Testis (tissue), 3 donors: ENCODE data around the gene KLHL29. TPM values are rescaled to one million over a fixed set of nuclear protein-coding genes. Genes with fewer than 3 reads are reported as not detected.

ENCODE experiments used
- DNase-seq: peaks from one replicate; pipeline ENCODE4 v3.0.0-alpha.2; 2019
- H3K27ac ChIP-seq, 2 donors: fragments of 200-600 bp; sonication (generic); one replicate each; pipeline ENCODE4 v1.5.1; 2019
- H3K27me3 ChIP-seq: fragments of 200-600 bp; sonication (generic); one replicate; pipeline ENCODE4 v1.5.1; 2019
- H3K36me3 ChIP-seq: fragments of 200-600 bp; sonication (generic); one replicate; pipeline ENCODE4 v1.5.1; 2017; ENCODE audit warnings: low read depth; ENCODE audit errors: missing control alignments
- H3K4me1 ChIP-seq: fragments of 200-600 bp; sonication (generic); one replicate; pipeline ENCODE4 v1.5.1; 2019
- H3K4me3 ChIP-seq, 2 donors: fragments of 200-600 bp; sonication (generic); one replicate each; pipeline ENCODE4 v1.5.1; 2017 to 2019
- H3K9me3 ChIP-seq: fragments of 200-600 bp; sonication (generic); one replicate; pipeline ENCODE4 v1.5.1; 2017
- POLR2A ChIP-seq: fragments of 450-650 bp; IDR thresholded peaks from one replicate; pipeline ENCODE4 v1.6.1; 2017; ENCODE audit warnings: antibody characterized with exemption, mild to moderate bottlenecking, moderate library complexity
- WGBS, 2 donors: methylation state at CpG; one replicate each; pipeline ENCODE4 v1.1.5; 2018; 5-methylcytosine and 5-hydroxymethylcytosine counted together
- intact Hi-C: fragments of 100-400 bp; cut with DNase I; formaldehyde crosslinking; loops from one replicate; pipeline ENCODE4 v1.15.1; 2023; ENCODE audit warnings: low total_unique reads
- polyA plus RNA-seq: library from polyadenylated mRNA; stranded (reverse); fragments of 350-450 nt; fragmentation: Illumina TruSeq; extraction: RNeasy Lipid Tissue Mini Kit (QIAGEN cat#74804); gene quantifications from one replicate; pipeline ENCODE4 v1.2.3, GENCODE V29; 2014; ENCODE audit warnings: low read depth, low replicate concordance; ENCODE audit not compliant: insufficient read depth
- total RNA-seq, 2 donors: library from RNA; depleted of rRNA; stranded (reverse); fragments of >200 nt; gene quantifications; one replicate each; pipeline ENCODE4 v1.2.3, GENCODE V29; 2016
- TF ChIP-seq, protein P1 (sequence below), 3 experiments: fragments of 450-650 bp in 2 of 3; fragments of 200-600 bp in 1 of 3; sonication (generic) in 1 of 3; IDR thresholded peaks; one replicate each; pipeline ENCODE4 v1.5.1; 2016 to 2019; ENCODE audit warnings: antibody characterized with exemption in 3 of 3, mild to moderate bottlenecking in 2 of 3, moderate library complexity in 1 of 3

The KLHL29 gene
- total and polyA plus RNA-seq, 3 donors from 2014 or later, result 3.3 to 10.9 (median 7.9) TPM

- H3K4me3 ChIP-seq, result no peak overlapping the region
- no peaks in the 10 kb centered on the region for H3K27me3 ChIP-seq
- intact Hi-C loops, result no loop called here
- no peak overlapping the region for H3K27ac ChIP-seq
- TF ChIP-seq, protein P1, sequence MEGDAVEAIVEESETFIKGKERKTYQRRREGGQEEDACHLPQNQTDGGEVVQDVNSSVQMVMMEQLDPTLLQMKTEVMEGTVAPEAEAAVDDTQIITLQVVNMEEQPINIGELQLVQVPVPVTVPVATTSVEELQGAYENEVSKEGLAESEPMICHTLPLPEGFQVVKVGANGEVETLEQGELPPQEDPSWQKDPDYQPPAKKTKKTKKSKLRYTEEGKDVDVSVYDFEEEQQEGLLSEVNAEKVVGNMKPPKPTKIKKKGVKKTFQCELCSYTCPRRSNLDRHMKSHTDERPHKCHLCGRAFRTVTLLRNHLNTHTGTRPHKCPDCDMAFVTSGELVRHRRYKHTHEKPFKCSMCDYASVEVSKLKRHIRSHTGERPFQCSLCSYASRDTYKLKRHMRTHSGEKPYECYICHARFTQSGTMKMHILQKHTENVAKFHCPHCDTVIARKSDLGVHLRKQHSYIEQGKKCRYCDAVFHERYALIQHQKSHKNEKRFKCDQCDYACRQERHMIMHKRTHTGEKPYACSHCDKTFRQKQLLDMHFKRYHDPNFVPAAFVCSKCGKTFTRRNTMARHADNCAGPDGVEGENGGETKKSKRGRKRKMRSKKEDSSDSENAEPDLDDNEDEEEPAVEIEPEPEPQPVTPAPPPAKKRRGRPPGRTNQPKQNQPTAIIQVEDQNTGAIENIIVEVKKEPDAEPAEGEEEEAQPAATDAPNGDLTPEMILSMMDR (IDR thresholded peaks at IDR 0.05), result no peak
- no peak for TF ChIP-seq POLR2A
- no peak for DNase-seq
- H3K4me1 ChIP-seq, result peaks cover 12% of the 10 kb centered on the region
- WGBS, 2 donors, result 71 to 72% methylated on average over 8 of the region's 8 CpGs
- no peaks in the 10 kb centered on the region for H3K9me3 ChIP-seq
- H3K36me3 ChIP-seq, result no peaks in the 10 kb centered on the region
Measured at GRCh38 chr2:23350792-23351355, 34.1 kb upstream of the KLHL29 start.

- intact Hi-C loops, result no loop called here
- peaks cover 12% of the 10 kb centered on the region for H3K4me1 ChIP-seq
- H3K27me3 ChIP-seq, result no peaks in the 10 kb centered on the region
- 6 to 7% methylated on average over 15 to 33 of the region's 37 CpGs for WGBS, 2 donors
- no peak for TF ChIP-seq POLR2A
- TF ChIP-seq, protein P1 (IDR thresholded peaks at IDR 0.05), result peak; percentile 73 to 84 (median 80)
- no peak overlapping the region for H3K27ac ChIP-seq
- peak overlapping the region in 1 of 2 donors; percentile 20 for H3K4me3 ChIP-seq
- peak; percentile 92 for DNase-seq
- H3K9me3 ChIP-seq, result no peaks in the 10 kb centered on the region
- no peaks in the 10 kb centered on the region for H3K36me3 ChIP-seq
Measured at GRCh38 chr2:23351388-23352141, 33.4 kb upstream of the KLHL29 start.

- peaks cover 12% of the 10 kb centered on the region for H3K4me1 ChIP-seq
- no peak for DNase-seq
- H3K27me3 ChIP-seq, result no peaks in the 10 kb centered on the region
- H3K27ac ChIP-seq, result no peak overlapping the region
- 90 to 92% methylated on average over 6 of the region's 6 CpGs for WGBS, 2 donors
- intact Hi-C loops, result no loop called here
- H3K4me3 ChIP-seq, result no peak overlapping the region
- no peaks in the 10 kb centered on the region for H3K36me3 ChIP-seq
- TF ChIP-seq, protein P1 (IDR thresholded peaks at IDR 0.05), result no peak
- no peak for TF ChIP-seq POLR2A
- H3K9me3 ChIP-seq, result no peaks in the 10 kb centered on the region
Measured at GRCh38 chr2:23354554-23354953, 30.4 kb upstream of the KLHL29 start.

- intact Hi-C loops, result no loop called here
- no peak overlapping the region for H3K27ac ChIP-seq
- WGBS, 2 donors, result 69 to 78% methylated on average over 4 of the region's 4 CpGs
- DNase-seq, result no peak
- no peaks in the 10 kb centered on the region for H3K27me3 ChIP-seq
- H3K9me3 ChIP-seq, result no peaks in the 10 kb centered on the region
- no peak overlapping the region for H3K4me3 ChIP-seq
- H3K36me3 ChIP-seq, result no peaks in the 10 kb centered on the region
- no peak for TF ChIP-seq POLR2A
- TF ChIP-seq, protein P1 (IDR thresholded peaks at IDR 0.05), result no peak
- peaks cover 12% of the 10 kb centered on the region for H3K4me1 ChIP-seq
Measured at GRCh38 chr2:23355001-23355400, 30.0 kb upstream of the KLHL29 start.
